Subcutaneous adipose tissue (tissue), 4 donors: Measurements from ENCODE around the gene WDR77. TPM values are rescaled to one million over a fixed set of nuclear protein-coding genes. Genes with fewer than 3 reads are reported as not detected.

Source experiments
- CTCF ChIP-seq: fragments of 450-650 bp; IDR thresholded peaks from one replicate; pipeline ENCODE4 v1.5.1; 2016; ENCODE audit warnings: low read depth, mild to moderate bottlenecking, control low read depth, antibody characterized with exemption, moderate library complexity
- total RNA-seq, 4 donors: library from RNA; depleted of rRNA; stranded (reverse); fragments of >200 nt; gene quantifications; one replicate each; pipeline ENCODE4 v1.1.0, GENCODE V29; 2016

Gene WDR77
- total RNA-seq, 4 donors from 2014 or later = 18.5 to 37.3 (median 21.6) TPM

GRCh38 chr1:111462370-111463028 is 13.4 kb upstream of the WDR77 start:
- no peak for TF ChIP-seq CTCF

- TF ChIP-seq CTCF = no peak
Measured at GRCh38 chr1:111461765-111462164, 12.7 kb upstream of the WDR77 start.

- TF ChIP-seq CTCF = no peak
Measured at GRCh38 chr1:111455642-111456031, 6.6 kb upstream of the WDR77 start.

- no peak for TF ChIP-seq CTCF
Measured at GRCh38 chr1:111454859-111455641, 6.0 kb upstream of the WDR77 start.

GRCh38 chr1:111453706-111454105 is 4.7 kb upstream of the WDR77 start:
- TF ChIP-seq CTCF = no peak

GRCh38 chr1:111452581-111452980 is 3.5 kb upstream of the WDR77 start:
- TF ChIP-seq CTCF = no peak

GRCh38 chr1:111450185-111450584 is 1.1 kb upstream of the WDR77 start:
- TF ChIP-seq CTCF = no peak
